K562 (cell line): Measurements from ENCODE around the gene HKDC1. TPM values are rescaled to one million over a fixed set of nuclear protein-coding genes. Genes with fewer than 3 reads are reported as not detected.

ENCODE experiments used
- GABPB1 ChIP-seq: sonication (generic); formaldehyde crosslinking; IDR thresholded peaks from 2 replicates; pipeline ENCODE4 v1.8.0; 2022; ENCODE audit warnings: mild to moderate bottlenecking, missing genetic modification reagents
- GATAD2B ChIP-seq: fragments of 450-650 bp; IDR thresholded peaks from 2 replicates; pipeline ENCODE4 v1.6.1; 2017; ENCODE audit warnings: mild to moderate bottlenecking, borderline replicate concordance
- PATZ1 ChIP-seq: fragments of 250-450 bp; sonication (Bioruptor Pico); IDR thresholded peaks from 2 replicates; pipeline ENCODE4 v1.5.0; 2020; ENCODE audit warnings: mild to moderate bottlenecking, borderline replicate concordance
- SMARCB1 ChIP-seq: IDR thresholded peaks from 2 replicates; pipeline ENCODE4 v1.6.1; 2011; ENCODE audit warnings: improper control_type of control experiment, low read depth; ENCODE audit not compliant: insufficient read length
- SRSF3 ChIP-seq: fragments of 200-400 bp; formaldehyde crosslinking; IDR thresholded peaks from 2 replicates; pipeline ENCODE4 v1.6.1; 2016; ENCODE audit warnings: mild to moderate bottlenecking, low read length, moderate library complexity; ENCODE audit not compliant: insufficient read depth
- XRCC4 ChIP-seq: IDR thresholded peaks from one replicate; pipeline ENCODE4 v1.6.1; 2011; ENCODE audit not compliant: insufficient read depth, insufficient read length; ENCODE audit errors: extremely low read depth
- ZBTB40 ChIP-seq, 2 experiments: fragments of 450-650 bp in 1 of 2; sonication (generic) in 1 of 2; formaldehyde crosslinking in 1 of 2; IDR thresholded peaks; 2 replicates each; pipeline versions ENCODE4 v1.7.1 to v1.9.0; 2016 to 2022; ENCODE audit warnings: inconsistent platforms in 1 of 2, mild to moderate bottlenecking in 1 of 2, missing genetic modification reagents in 1 of 2
- ZFPM2 ChIP-seq: fragments of 250-450 bp; sonication (Bioruptor Pico); IDR thresholded peaks from 2 replicates; pipeline ENCODE4 v1.5.1; 2022; ENCODE audit warnings: mild to moderate bottlenecking
- ZKSCAN1 ChIP-seq: fragments of 150-350 bp; IDR thresholded peaks from 2 replicates; pipeline ENCODE4 v1.6.1; 2016; ENCODE audit warnings: low read depth, low read length
- ZSCAN29 ChIP-seq: fragments of 450-650 bp; IDR thresholded peaks from 2 replicates; pipeline ENCODE4 v1.6.1; 2017
- polyA plus RNA-seq, 8 experiments: library from polyadenylated mRNA; depleted of rRNA in 4 of 8; stranded (reverse) in 5 of 8; unstranded in 3 of 8; fragments of >200 nt; fragmentation: Nextera tagmentation in 2 of 8; fragmentation: Illumina TruSeq in 1 of 8; extraction: Ambion mirVana in 2 of 8; extraction: Trizol in 1 of 8; gene quantifications; 2 replicates each; pipeline versions ENCODE4 v1.2.1 to v1.2.3, GENCODE V29; 2011 to 2014; ENCODE audit warnings: inconsistent platforms in 1 of 8, missing spikeins in 1 of 8
- total RNA-seq, 7 experiments: library from RNA; depleted of rRNA in 6 of 7; stranded (reverse); fragments of >200 nt in 6 of 7; fragmentation: Illumina TruSeq in 2 of 7; extraction: Trizol in 2 of 7; gene quantifications; 2 replicates each; pipeline versions ENCODE4 v1.2.1 to v1.2.3, GENCODE V29; 2011 to 2021; ENCODE audit warnings: low replicate concordance in 1 of 7

Gene HKDC1
- total and polyA plus RNA-seq, 9 of the 15 experiments (the other 6 are each of a cell fraction or from before 2014, with no cell fraction given): 0.04 to 0.22 (median 0.11) TPM; not detected in 5

GRCh38 chr10:69261184-69261583 is 41.1 kb downstream of the HKDC1 start (continued):
- TF ChIP-seq ZBTB40 (IDR thresholded peaks at IDR 0.05) (no peak), ZBTB40 (CRISPR knock-in tag; IDR thresholded peaks at IDR 0.05) (no peak), XRCC4 (no peak), SMARCB1 (no peak), ZSCAN29 (no peak), GATAD2B (no peak), SRSF3 (no peak), ZFPM2 (CRISPR knock-in tag) (no peak), GABPB1 (CRISPR knock-in tag) (no peak), ZKSCAN1 (no peak), PATZ1 (CRISPR knock-in tag) (no peak)
